Activated gamma-delta T cell treated with anti-CD3 and anti-CD28 coated beads, Interleukin-2, amount 50 U/mL, for 16 hours (primary cell): ENCODE measurements around the gene GPR89B.
"Not testable (repeated sequence)": the region's sequence is repeated elsewhere in the genome, so short reads cannot be mapped to it uniquely, and the experiment has no call there.

Experiments
- DNase-seq: peaks from one replicate; pipeline ENCODE4 v3.0.0-alpha.2; 2020; ENCODE audit warnings: low read depth

GPR89B gene

DNA sequence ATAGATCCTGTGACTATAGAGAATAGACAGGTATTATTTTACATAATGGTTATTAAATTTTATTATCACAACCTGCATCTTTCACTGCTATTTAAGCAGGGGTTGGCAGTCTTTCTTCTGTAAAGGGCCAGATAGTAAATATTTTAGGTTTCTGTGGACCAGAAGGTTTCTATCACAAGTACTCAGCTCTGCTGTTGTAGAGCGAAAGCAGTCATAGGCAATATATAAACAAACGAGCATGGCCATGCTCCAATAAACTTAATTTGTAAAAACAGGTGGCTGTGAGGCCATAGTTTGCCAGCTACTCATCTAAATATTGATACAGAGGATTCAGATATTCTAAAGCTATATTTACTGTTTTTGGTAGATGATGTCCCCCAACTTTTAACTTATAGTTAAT lies 12.2 kb downstream of the GPR89B start:
- DNase-seq: not testable (repeated sequence)

DNA sequence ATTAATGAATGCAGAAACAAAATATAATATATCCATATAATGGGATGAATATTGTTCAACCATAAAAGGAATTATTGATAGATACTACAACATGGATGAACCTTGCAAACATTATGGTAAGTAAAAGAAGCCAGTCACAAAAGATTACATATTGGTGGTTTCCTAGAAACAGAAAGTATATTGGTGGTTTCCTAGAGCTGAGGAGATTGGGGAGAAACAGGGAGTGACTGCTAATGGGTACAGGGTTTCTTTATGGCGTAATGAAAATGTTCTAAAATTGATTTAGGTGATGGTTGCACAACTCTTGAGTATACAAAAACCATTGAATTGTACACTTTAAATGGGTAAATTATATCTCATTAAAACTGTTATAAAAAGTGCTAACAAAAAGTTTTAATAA lies 14.3 kb downstream of the GPR89B start:
- not testable (repeated sequence) for DNase-seq

DNA sequence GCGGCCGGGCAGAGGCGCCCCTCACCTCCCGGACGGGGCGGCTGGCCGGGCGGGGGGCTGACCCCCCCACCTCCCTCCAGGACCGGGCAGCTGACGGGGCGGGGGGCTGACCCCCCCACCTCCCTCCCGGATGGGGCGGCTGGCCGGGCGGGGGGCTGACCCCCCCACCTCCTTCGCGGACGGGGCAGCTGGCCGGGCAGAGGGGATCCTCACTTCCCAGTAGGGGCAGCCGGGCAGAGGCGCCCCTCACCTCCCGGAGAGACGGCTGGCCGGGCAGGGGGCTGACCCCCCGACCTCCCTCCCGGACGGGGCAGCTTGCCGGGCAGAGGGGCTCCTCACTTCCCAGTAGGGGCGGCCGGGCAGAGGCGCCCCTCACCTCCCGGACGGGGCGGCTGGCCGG lies 21.3 kb downstream of the GPR89B start:
- DNase-seq: not testable (repeated sequence)

DNA sequence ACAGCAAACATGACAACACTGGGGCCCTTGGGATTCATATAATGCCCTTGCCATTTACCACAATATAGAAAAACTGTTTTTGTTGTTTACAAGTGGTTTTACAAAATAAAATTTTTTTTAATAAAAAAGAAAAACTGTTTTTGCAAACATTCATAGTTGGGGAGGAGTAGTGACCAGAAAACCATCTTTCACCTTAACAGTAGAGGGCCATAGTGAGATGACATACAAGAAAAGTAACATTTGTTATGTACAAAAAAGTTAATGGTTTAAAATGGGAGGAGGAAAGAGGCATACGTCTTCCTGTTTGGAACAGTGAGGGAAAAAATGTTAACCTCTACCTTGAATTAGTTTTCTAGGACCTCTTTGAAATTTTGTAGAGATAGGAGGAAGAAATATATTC lies 30.7 kb downstream of the GPR89B start:
- not testable (repeated sequence) for DNase-seq

DNA sequence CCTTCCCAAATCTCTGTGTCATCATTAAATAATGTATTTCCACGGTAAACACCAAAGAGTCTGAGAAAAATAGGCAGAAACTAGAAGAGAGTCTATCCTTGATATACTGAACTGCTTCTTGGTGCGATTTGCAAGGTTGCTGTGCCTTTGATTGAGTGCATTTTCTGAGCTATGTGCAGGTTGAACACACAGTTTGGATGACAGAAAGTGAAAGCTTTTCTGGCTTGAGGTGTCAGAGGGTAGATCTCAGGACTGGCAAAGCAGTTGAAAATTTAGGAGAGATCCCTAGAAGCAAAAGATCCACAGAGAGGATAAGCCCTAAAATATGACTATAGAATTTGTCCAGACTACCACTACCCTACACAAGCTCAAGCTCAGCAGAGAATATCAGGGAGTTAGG lies 31.5 kb downstream of the GPR89B start:
- not testable (repeated sequence) for DNase-seq

DNA sequence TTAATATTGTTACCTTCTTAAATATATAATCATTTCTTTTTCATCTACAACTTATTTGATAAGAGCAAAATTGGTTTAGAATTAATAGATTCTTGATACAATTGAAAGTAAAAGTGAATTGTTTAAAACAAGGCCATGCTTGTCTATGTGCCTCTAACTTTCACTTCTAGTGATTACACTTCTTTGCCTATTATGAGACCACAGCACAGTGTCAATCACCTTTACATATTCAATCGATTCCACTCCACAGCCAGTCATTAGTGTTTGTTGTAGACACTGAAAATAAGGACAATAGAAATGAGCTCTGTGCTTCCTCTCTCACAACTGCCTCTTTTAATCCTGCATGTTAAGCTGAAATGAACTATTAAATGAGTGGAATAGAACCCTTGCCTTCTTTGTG lies 36.4 kb downstream of the GPR89B start:
- DNase-seq: not testable (repeated sequence)

DNA sequence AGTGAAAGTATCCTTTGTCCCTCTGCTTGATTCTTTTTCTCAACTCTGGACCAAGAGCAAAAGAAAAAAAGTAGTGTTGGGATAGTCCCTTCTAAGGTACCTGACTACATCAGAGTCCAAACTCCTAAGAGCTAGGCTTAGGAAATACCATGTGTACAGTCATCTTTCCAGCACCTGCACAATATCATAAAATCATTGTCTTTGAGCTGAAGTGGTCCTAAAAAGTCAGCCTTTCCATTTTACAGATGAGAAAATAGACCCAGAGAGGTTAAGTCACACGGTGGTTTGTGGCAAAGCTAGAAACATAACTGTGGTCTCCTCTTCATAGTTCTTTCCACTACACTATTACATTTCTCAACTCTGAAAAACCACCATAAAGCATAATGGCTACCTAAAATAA lies 38.4 kb downstream of the GPR89B start:
- not testable (repeated sequence) for DNase-seq

DNA sequence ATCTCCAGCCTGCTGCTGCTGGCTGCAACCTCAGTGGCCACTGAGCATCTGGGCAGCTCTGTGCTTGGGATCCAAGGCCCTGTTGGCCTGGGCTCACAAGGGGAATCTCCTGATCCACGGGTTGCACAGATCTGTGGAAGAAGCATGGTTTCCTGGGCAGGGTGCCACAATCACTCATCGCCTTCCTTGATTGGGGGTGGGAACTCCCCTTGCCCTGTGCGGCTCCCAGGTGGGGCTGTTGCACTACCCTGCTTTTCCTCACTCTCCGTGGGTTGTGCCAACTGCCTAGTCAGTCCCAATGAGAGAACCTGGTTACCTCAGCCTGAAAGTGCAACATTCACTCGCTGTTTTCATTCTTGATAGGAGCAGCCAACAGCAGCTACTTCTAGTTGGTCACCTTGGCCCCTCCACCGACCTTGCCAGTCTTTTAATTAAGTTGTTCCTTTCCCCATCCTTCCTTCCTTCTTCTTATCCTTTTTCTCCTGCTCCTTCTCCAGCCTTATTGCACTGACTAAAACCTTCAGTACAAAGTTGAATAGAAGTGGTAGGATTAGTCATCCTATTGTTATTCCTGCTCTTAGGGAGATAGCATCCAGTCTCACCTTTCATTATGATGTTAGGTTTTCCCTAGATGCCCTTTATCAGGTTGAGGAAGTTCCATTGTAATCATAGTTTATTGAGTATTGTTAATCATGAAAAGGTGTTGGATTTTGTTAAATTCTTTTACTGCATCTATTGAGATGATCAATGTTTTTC lies 50.9 kb downstream of the GPR89B start:
- not testable (repeated sequence) for DNase-seq

DNA sequence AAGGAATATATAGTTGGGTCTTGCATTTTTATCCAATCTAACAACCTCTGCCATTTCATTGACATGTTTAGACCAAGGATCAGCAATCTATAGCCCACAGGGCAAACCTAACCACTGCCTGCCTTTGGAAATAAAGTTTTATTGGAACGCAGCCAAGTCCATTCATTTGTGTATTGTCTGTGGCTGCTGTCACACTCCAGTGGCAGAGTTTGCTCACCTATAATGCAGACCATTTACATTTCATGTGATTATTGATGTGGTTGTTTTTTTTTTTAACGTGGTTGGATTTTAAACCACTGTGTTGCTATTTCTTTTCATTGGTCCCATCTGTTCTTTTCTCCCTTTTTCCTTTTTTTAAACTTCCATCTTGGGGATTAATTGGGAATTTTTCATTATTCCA lies 57.2 kb downstream of the GPR89B start:
- DNase-seq: not testable (repeated sequence)

DNA sequence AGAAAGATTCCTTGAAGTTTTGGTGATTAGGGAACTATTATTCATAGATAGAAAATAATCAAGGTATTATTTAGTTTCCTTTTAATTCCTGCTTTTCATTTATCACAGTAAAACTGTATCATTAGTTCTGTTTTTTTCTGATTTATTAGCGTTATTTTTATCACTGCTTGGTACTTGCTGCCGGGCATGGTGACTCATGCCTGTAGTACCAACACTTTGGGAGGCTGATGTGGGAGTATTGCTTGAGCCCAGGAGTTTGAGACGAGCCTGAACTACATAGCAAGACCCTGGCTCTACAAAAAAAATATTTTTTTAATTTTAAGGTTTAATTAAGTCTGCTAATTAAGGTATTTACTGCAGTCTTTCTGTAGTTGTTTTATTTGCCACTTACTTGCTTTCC lies 59.7 kb downstream of the GPR89B start:
- not testable (repeated sequence) for DNase-seq

DNA sequence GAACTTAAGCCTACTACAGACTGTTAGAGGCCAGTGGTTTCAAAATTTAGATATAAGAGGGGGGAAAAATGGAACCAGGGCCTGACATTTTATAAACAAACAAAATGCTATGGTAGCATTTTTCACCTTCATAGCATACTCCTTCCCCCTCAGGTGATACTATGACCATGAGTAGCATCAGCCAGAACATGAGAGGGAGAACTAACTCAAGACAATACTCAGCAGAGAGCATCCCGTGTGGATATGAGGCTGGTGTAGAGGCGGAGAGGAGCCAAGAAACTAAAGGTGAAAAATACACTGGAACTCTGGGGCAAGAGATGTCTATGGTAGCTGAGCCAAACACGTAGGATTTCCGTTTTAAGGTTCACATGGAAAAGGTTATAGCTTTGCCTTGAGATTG lies 64.7 kb downstream of the GPR89B start:
- not testable (repeated sequence) for DNase-seq

DNA sequence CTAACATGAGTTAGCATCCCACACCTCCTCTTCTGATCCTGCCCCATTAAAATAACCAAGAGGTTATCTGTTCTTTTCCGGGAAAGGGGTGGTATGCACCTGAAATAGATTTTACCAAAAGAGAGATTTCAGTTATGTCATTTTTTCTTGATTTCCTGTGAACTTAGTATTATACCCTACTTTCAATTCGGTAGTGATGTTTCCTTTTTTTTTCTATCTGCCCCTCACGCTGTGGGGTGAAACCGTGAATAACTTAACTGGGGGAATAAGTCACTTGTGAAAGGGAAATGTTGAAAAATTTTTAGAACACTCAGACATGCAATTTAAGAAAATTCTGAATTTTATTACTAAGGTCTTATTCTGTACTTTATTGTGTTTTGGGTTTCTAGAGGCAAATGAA lies 65.2 kb downstream of the GPR89B start:
- DNase-seq: not testable (repeated sequence)

DNA sequence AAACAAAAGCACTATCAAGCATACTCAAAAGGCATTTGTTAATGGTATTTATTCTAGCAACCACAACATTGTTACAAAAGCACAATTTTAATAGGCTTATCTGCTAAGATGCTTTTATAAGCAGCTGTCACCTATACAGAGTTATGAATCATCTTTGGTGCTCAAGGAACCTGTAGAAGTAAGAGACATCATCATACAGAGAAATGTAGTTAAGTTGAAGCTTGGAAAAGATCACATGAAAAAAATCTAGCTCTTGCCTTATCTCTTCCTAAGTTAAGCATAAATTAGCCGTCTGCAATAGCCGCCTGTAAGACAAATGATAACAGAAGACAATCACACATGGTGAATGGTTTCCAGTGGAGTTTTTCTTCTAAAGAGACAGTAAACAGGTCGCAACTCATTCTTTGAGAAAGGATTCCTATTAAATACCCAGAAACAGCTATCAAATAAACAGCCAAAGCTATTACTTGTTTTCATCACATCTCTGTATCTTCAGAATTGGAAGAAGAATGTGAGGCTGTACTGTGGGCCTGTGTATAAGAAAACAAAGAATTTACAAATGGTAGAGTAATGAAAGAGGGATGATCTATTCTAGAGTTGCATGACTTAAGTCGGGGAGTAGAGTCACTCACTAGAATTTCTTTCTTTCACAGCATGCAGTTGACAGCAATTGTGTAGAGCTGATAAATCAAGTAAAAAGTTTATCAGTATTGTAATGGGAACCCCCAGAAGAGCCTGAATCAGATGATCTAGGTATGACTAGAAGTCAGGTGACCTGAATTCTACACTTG lies 65.8 kb downstream of the GPR89B start:
- not testable (repeated sequence) for DNase-seq

DNA sequence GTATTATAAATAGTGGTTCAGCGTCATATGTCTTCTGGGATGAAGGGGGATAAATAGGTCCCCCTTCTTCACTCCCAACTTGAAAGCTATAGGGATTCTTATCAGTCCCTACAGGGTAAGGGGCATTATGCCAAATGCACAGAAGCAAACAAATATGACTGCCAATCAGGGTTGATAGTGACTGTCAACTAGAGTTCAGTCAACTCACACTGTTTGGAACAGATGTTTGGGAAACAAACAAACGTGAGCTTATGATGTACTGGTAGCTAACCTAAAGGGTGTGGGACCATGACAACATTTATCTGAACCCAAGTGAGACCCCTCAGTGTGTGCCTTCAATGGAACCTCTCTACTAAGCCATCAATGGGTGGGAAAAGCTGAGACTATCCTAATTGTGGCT lies 67.9 kb downstream of the GPR89B start:
- DNase-seq: not testable (repeated sequence)

DNA sequence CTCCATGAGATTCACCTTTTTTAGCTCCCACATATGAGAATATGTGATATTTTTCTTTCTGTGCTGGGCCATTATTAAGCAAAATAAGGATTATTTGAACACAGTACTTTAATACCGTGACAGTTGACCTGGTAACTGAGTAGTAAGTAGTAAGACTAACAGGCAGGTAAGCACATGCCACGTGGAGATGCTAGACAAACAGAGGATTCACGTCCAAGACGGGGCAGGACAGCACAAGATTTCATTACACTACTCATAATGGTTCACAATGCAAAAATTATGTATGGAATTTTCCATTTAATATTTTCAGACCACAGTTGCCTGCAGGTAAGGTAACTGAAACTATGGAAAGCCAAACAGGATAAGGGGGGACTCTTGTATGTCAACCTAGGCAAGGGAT lies 79.5 kb downstream of the GPR89B start:
- not testable (repeated sequence) for DNase-seq

DNA sequence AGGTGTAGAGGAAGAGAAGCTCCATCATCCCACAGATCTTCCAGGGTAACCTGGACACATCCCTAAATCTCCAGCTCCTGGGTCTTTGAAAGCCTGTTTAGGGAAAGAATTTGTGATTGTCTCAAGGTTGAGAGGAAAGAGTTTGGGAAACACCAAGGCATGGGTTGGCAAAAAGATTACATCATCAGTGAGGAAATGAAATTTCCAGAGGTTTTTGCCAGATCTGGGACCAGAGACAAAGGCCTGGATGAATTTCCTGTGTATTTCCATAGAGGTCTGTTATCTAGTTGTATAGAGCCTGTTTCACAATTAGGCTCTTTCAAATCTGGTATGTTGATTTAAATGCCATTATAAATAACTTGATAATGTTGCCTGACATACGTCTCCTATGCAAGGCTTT lies 82.3 kb downstream of the GPR89B start:
- no peak for DNase-seq

DNA sequence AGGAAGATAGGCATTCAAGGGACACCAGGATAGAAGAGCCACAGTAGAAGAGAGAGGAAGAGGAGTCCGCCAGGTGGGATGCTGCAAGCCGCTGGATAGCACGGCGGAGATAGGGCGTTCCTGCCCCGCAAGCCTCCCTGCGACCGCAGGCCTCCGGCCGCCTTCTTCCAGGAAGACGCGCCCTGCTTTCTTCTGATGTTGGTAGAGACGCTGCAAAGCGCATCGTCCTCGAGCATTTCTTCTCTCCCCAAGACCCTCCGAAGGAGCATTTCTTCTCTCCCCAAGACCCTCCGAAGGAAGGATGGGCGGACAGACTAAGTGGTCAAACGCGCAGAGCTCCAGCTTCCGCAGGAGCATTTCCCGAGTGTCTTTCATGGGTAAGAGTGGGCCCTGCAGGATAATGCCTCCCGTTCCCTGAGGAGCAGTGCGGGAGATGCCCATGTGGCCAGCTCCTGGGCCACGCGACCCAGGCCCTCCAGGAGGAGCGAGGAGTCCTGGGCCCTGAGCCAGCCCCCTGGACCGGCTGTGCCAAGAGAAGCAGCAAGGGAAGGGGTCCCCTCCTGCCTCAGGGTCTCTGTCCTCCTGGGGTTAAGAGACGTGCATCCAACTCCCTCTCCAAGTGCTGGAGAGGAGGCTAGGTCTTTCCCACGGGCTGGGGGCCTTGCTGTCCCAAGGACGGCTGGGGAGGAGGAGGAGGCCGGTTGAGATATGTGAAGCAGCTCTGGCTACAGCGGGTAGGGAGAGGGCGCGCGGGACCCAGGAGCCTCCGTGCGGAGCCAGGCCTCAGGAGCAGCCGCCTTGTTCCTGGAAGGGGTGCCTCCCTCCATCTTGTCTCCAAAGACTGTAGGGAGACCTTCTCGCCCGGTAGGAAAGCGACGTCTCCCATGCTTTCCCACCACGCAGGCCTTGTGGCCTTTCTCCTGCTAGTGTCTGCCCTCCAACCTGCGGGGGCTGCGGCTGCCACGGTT lies 85.2 kb downstream of the GPR89B start:
- not testable (repeated sequence) for DNase-seq

DNA sequence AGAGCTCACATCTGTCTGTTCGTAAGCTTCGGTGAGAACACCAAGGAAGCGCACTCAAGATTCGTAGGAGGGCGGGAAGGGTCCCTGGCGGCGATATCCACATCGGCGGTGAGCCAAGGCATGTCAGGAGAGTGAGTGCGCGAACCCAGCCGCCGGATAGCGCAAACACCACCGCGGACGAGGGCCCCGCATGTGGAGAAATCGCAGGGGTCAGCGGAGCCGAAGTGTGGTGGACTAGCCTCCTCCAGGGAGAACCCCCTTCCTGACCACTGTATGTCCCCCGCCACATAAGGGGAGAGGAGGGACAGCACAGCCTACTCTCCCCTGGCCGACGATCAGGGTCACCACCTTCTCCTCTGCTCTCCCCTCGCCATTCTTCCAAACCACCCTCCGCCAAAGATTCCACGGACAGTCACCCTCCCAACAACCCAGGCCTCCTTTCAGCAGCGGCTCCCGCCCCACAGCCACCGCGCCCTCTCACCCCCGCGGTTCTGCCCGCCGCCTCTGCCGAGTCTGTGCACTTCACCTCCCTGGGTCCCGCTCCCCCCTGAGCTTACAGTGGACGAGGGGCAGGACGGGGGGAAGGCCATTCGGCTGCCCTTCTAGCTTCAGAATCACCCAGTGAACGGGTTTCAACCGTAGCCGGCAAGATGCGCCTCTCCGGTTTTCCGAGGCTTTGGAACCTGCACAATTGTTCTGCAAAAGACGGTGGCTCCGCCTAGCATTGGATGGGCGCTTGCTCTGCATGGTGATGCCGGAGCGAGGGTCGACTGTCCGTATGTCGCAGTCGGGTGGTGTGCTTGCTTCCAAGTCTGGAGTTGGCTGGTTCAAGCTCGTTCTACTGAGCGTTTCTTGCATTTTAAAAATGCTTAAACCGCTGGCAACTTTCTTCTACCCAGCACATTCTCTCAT lies 86.3 kb downstream of the GPR89B start:
- not testable (repeated sequence) for DNase-seq

DNA sequence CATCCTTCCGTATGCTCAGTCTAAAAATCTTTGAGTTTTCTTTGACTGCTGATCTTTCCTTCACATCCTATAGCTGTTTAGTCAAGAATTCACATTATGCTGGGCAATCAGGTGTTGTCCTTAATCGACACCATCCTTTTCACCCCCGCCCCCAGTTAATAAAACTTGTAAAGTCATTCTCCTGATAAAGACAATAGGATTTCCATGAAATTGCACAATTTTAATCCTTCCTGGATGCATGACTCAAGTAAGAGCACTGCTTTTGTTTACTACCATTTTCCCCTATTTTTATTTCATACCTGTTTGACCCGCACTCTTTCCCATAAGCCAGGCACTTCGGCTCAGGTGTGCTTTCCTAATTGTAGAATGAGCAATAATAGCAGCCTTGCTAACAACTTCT lies 96.7 kb downstream of the GPR89B start:
- DNase-seq: not testable (repeated sequence)

DNA sequence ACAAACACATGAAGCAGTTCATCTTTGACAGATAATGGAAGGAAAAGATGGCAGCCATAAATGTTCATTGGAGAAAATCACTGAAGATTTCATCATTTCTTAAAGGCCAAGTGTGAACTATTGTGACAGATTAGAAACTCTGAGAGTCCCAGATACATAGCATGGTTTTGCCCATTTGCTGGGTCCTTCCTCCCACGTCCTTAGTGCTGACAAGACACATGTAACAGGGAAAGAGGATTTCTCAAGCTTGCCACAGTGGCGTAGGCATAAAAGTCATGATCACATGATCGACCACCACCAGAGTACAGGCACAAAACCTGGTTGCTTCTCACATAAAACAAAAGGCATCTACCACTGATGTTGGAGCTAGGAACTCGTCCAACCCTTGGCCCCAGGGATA lies 98.8 kb downstream of the GPR89B start:
- DNase-seq: not testable (repeated sequence)

DNA sequence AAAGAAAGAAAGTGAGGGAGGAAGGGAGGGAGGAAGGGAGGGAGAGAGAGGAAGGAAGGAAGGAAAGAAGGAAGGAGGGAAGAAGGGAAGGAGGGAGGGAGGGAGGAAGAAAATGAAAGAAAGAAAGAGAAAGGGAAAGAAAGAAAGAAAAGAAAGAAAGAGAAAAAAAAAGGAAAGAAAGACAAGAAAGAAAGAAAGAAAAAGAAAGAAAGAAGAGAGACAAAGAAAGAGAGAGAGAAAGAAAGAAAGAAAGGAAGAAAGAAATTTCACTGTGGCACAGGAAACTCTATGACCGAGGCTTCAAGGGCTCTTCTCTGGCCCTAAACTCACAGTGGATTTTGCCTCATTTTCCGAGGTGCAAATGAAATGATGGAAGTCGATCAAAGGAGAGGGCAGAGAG lies 104.0 kb downstream of the GPR89B start:
- DNase-seq: not testable (repeated sequence)
